IMR-90 (cell line): ENCODE measurements around the gene SCARF1. TPM values are rescaled to one million over a fixed set of nuclear protein-coding genes. Genes with fewer than 3 reads are reported as not detected.

ENCODE experiments used
- ATAC-seq: fragments of 200-7000 bp; cut with Tn5 transposase; 2 replicates; pipeline ENCODE4 v1.9.1; 2020; ENCODE audit warnings: low read depth, mild to moderate bottlenecking, moderate library complexity
- BruUV-seq: library from RNA; stranded (reverse); fragments of 400-500 nt; replicated peaks from 2 replicates; lab custom pipeline; 2021; lab: Mats Ljungman, UMichigan
- CTCF ChIA-PET: fragments of 300-600 bp; formaldehyde crosslinking; extraction: SDS; loops from one replicate; lab custom pipeline; 2021; ENCODE audit warnings: antibody characterized with exemption; lab: Yijun Ruan, JAX
- POLR2A ChIA-PET: fragments of 300-600 bp; sonication (Branson Sonifier 250); formaldehyde crosslinking; loops from one replicate; lab custom pipeline; 2022; ENCODE audit warnings: antibody characterized with exemption; ENCODE audit not compliant: unreplicated experiment; lab: Charles Lee
- DNase-seq: peaks from one replicate; pipeline ENCODE4 v3.0.0; 2013
- H2AFZ ChIP-seq: replicated peaks from 2 replicates; pipeline ENCODE3; 2013; ENCODE audit warnings: low read length, mild to moderate bottlenecking; ENCODE audit not compliant: poor library complexity
- H2AK5ac ChIP-seq: 2 replicates; pipeline ENCODE4 v1.6.1; 2013; ENCODE audit warnings: low read depth, low read length, inconsistent platforms
- H2AK9ac ChIP-seq: replicated peaks from 2 replicates; pipeline ENCODE3; 2013; ENCODE audit warnings: mild to moderate bottlenecking, low read depth, low read length, moderate library complexity; ENCODE audit not compliant: poor library complexity
- H2BK120ac ChIP-seq: 2 replicates; pipeline ENCODE4 v1.6.1; 2013; ENCODE audit warnings: low read depth, low read length, inconsistent platforms
- H2BK15ac ChIP-seq: 3 replicates; pipeline ENCODE4 v1.6.1; 2013; ENCODE audit warnings: low read depth, low read length, inconsistent platforms
- H2BK20ac ChIP-seq: 2 replicates; pipeline ENCODE4 v1.6.1; 2013; ENCODE audit warnings: low read depth, mild to moderate bottlenecking, inconsistent platforms, low read length, moderate library complexity
- H2BK5ac ChIP-seq: 2 replicates; pipeline ENCODE4 v1.6.1; 2013; ENCODE audit warnings: mild to moderate bottlenecking, low read depth, low read length, inconsistent platforms; ENCODE audit not compliant: poor library complexity, severe bottlenecking
- H3K14ac ChIP-seq: replicated peaks from 2 replicates; pipeline ENCODE4 v1.6.1; 2013; ENCODE audit warnings: low read depth, low read length, inconsistent platforms
- H3K18ac ChIP-seq: 2 replicates; pipeline ENCODE4 v1.6.1; 2013; ENCODE audit warnings: low read depth, low read length, control low read depth
- H3K23ac ChIP-seq: 2 replicates; pipeline ENCODE4 v1.6.1; 2013; ENCODE audit warnings: low read depth, low read length, inconsistent platforms
- H3K27ac ChIP-seq: 2 replicates; pipeline ENCODE4 v1.5.1; 2013; ENCODE audit warnings: mild to moderate bottlenecking, control low read depth, low read length; ENCODE audit not compliant: insufficient read depth
- H3K27me3 ChIP-seq: 2 replicates; pipeline ENCODE4 v1.6.1; 2013; ENCODE audit warnings: low read length; ENCODE audit not compliant: control insufficient read depth, insufficient read depth
- H3K36me3 ChIP-seq: 2 replicates; pipeline ENCODE4 v1.6.1; 2013; ENCODE audit warnings: low read length, mixed read lengths; ENCODE audit not compliant: control insufficient read depth, insufficient read depth
- H3K4ac ChIP-seq: 2 replicates; pipeline ENCODE4 v1.6.1; 2013; ENCODE audit warnings: low read depth, low read length, inconsistent platforms
- H3K4me1 ChIP-seq: 2 replicates; pipeline ENCODE4 v1.6.1; 2013; ENCODE audit warnings: low read length, mixed read lengths; ENCODE audit not compliant: control insufficient read depth, insufficient read depth
- H3K4me2 ChIP-seq: 2 replicates; pipeline ENCODE4 v1.6.1; 2013; ENCODE audit warnings: low read depth, mild to moderate bottlenecking, control low read depth, low read length, moderate library complexity
- H3K4me3 ChIP-seq: 2 replicates; pipeline ENCODE4 v1.5.1; 2013; ENCODE audit warnings: low read depth, mild to moderate bottlenecking, control low read depth, low read length, moderate library complexity; ENCODE audit not compliant: insufficient read depth
- H3K56ac ChIP-seq: 2 replicates; pipeline ENCODE4 v1.6.1; 2013; ENCODE audit warnings: low read length, inconsistent platforms; ENCODE audit not compliant: insufficient read depth; ENCODE audit errors: extremely low read depth
- H3K79me1 ChIP-seq, 2 experiments: 2 replicates each; pipeline ENCODE4 v1.6.1; 2013; ENCODE audit warnings: low read length in 2 of 2, inconsistent platforms in 1 of 2, low read depth in 1 of 2
- H3K9ac ChIP-seq: 2 replicates; pipeline ENCODE4 v1.6.1; 2013; ENCODE audit warnings: low read depth, low read length, control low read depth
- H3K9me1 ChIP-seq: 2 replicates; pipeline ENCODE4 v1.6.1; 2013; ENCODE audit warnings: low read length, inconsistent platforms; ENCODE audit not compliant: insufficient read depth
- H3K9me3 ChIP-seq: 2 replicates; pipeline ENCODE4 v1.6.1; 2013; ENCODE audit warnings: low read length; ENCODE audit not compliant: control insufficient read depth, insufficient read depth
- H4K20me1 ChIP-seq: 2 replicates; pipeline ENCODE4 v1.6.1; 2013; ENCODE audit warnings: low read length, inconsistent platforms; ENCODE audit not compliant: insufficient read depth
- H4K5ac ChIP-seq: 2 replicates; pipeline ENCODE4 v1.6.1; 2013; ENCODE audit warnings: mild to moderate bottlenecking, low read depth, low read length, control low read depth
- H4K8ac ChIP-seq, 2 experiments: 2 replicates each; pipeline ENCODE4 v1.6.1; 2013; ENCODE audit warnings: low read depth in 2 of 2, low read length in 2 of 2, control low read depth in 1 of 2, inconsistent platforms in 1 of 2
- H4K91ac ChIP-seq: 2 replicates; pipeline ENCODE4 v1.6.1; 2013; ENCODE audit warnings: low read depth, low read length, inconsistent platforms; ENCODE audit not compliant: insufficient read depth
- FOS ChIP-seq: fragments of 150-350 bp; IDR thresholded peaks from 2 replicates; pipeline ENCODE4 v1.6.1; 2016; ENCODE audit warnings: low read depth, low read length
- MAZ ChIP-seq: IDR thresholded peaks from 2 replicates; pipeline ENCODE4 v1.6.1; 2012; ENCODE audit warnings: low read depth, mild to moderate bottlenecking, low read length, improper control_type of control experiment, moderate library complexity, borderline replicate concordance
- MXI1 ChIP-seq: IDR thresholded peaks from 2 replicates; pipeline ENCODE4 v1.6.1; 2012; ENCODE audit warnings: low read depth, mild to moderate bottlenecking, low read length, moderate library complexity, borderline replicate concordance
- POLR2A ChIP-seq: IDR thresholded peaks from 2 replicates; pipeline ENCODE4 v1.6.1; 2012; ENCODE audit warnings: mild to moderate bottlenecking, low read depth, low read length
- WGBS, 2 experiments: methylation state at CpG; one replicate each; pipeline versions ENCODE4 v1.1.5 to v1.1.7; 2013; ENCODE audit warnings: missing lambda C conversion rate in 2 of 2; ENCODE audit not compliant: insufficient read length in 1 of 2; ENCODE audit errors: extremely low coverage in 2 of 2; 5-methylcytosine and 5-hydroxymethylcytosine counted together
- dilution Hi-C: fragments of 300-500 bp; cut with HindIII; formaldehyde crosslinking; loops from one replicate; pipeline ENCODE4 v1.14.3; 2018; ENCODE audit warnings: low sequenced_read_pairs; ENCODE audit not compliant: unreplicated experiment
- in situ Hi-C: fragments of 300-500 bp; cut with MboI; formaldehyde crosslinking; loops from 3 replicates; pipeline ENCODE4 v1.14.3; 2019; ENCODE audit warnings: low sequenced_read_pairs, inconsistent platforms, mixed read lengths
- intact Hi-C: fragments of 100-400 bp; cut with micrococcal nuclease; formaldehyde crosslinking; loops from 2 replicates; pipeline ENCODE4 v1.10.0; 2022
- polyA plus RNA-seq, 3 experiments: library from polyadenylated mRNA; depleted of rRNA; stranded (reverse); fragments of >200 nt; gene quantifications; 2 replicates each; pipeline ENCODE4 v1.2.3, GENCODE V29; 2012; ENCODE audit warnings: low replicate concordance in 1 of 3
- total RNA-seq: library from RNA; depleted of rRNA; stranded (reverse); fragments of >200 nt; gene quantifications from 2 replicates; pipeline ENCODE4 v1.2.3, GENCODE V29; 2012
- TF ChIP-seq, protein P1 (sequence below): fragments of 150-350 bp; IDR thresholded peaks from 2 replicates; pipeline ENCODE4 v1.6.1; 2017; ENCODE audit warnings: mild to moderate bottlenecking, antibody characterized with exemption, low read length, low read depth
- TF ChIP-seq, protein P2 (sequence below): fragments of 150-350 bp; IDR thresholded peaks from 2 replicates; pipeline ENCODE4 v1.6.1; 2016; ENCODE audit warnings: low read depth, mild to moderate bottlenecking, low read length, moderate library complexity, borderline replicate concordance

The SCARF1 gene
- total and polyA plus RNA-seq, 2 of the 4 experiments (the other 2 are of a cell fraction) = 0.18 to 0.43 TPM

DNA sequence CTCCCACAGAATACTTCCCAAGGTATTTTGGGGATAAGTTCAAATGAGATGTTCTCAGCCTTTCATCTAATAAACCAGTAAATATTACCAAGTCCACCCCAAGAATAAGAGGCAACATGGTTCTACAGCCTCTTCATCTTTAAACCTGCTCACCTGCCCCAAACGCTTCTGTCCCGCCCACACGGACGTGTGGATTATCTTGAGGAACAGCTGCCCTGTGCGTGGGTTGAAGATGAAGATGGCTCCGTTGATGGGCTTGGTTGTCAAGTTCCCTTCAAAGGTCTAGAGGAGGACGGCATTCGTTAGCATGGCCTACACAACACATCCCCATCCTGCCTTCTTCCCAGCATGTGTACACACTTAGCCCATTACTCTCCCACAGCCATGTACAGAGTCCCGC, 12.6 kb upstream of the SCARF1 start:
- ChIA-PET CTCF (interaction anchor here (1.0 kb wide), 1 partner anchor 84 kb away, joined by 3 read pairs; no protein-coding TSS in a partner anchor), POLR2A (no interaction called here)
- Histone ChIP-seq H3K9me3 (no peaks in the 10 kb centered on the region), H2BK15ac (no peak overlapping the region), H2BK120ac (no peak overlapping the region), H3K56ac (no peak overlapping the region), H2BK5ac (no peak overlapping the region), H3K9me1 (peaks cover 12% of the 10 kb centered on the region), H3K4me2 (no peak overlapping the region), H3K4ac (no peak overlapping the region), H3K14ac (no peak overlapping the region), H3K18ac (no peak overlapping the region), H3K27ac (no peak overlapping the region), H2AK5ac (no peak overlapping the region), H4K20me1 (peaks cover 7% of the 10 kb centered on the region), H2AK9ac (no peak overlapping the region), H3K36me3 (peaks cover 80% of the 10 kb centered on the region), H3K4me3 (no peak overlapping the region), H3K79me1 (peaks cover 30 to 59% of the 10 kb centered on the region in 2 experiments), H4K5ac (no peak overlapping the region), H3K4me1 (no peaks in the 10 kb centered on the region), H4K91ac (no peak overlapping the region), H3K9ac (no peak overlapping the region), H3K27me3 (no peaks in the 10 kb centered on the region), H2BK20ac (no peak overlapping the region), H3K23ac (no peak overlapping the region), H4K8ac (no peak overlapping the region), H2AFZ (no peak overlapping the region)
- intact Hi-C loops (no loop called here), dilution Hi-C loops (no loop called here), in situ Hi-C loops (loop anchor here (10.0 kb wide), 1 partner anchor 127 kb away; no protein-coding TSS in a partner anchor)
- no peak for ATAC-seq
- BruUV-seq = no TSS peak
- no CpG with 5 or more reads among the region's 9 CpGs for WGBS, 2 experiments
- no peak for DNase-seq
- TF ChIP-seq, protein P1, sequence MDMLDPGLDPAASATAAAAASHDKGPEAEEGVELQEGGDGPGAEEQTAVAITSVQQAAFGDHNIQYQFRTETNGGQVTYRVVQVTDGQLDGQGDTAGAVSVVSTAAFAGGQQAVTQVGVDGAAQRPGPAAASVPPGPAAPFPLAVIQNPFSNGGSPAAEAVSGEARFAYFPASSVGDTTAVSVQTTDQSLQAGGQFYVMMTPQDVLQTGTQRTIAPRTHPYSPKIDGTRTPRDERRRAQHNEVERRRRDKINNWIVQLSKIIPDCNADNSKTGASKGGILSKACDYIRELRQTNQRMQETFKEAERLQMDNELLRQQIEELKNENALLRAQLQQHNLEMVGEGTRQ = no peak
- TF ChIP-seq POLR2A (no peak), MAZ (no peak), FOS (no peak), MXI1 (no peak)
- TF ChIP-seq, protein P2, sequence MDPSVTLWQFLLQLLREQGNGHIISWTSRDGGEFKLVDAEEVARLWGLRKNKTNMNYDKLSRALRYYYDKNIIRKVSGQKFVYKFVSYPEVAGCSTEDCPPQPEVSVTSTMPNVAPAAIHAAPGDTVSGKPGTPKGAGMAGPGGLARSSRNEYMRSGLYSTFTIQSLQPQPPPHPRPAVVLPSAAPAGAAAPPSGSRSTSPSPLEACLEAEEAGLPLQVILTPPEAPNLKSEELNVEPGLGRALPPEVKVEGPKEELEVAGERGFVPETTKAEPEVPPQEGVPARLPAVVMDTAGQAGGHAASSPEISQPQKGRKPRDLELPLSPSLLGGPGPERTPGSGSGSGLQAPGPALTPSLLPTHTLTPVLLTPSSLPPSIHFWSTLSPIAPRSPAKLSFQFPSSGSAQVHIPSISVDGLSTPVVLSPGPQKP = no peak
